RWPE1 (cell line): Measurements from ENCODE around the gene ADCY7.
"Not testable (repeated sequence)": the region's sequence is repeated elsewhere in the genome, so short reads cannot be mapped to it uniquely, and the experiment has no call there.

Experiments
- CTCF ChIA-PET: fragments of 350-600 bp; sonication (Branson Sonifier 250); formaldehyde crosslinking; extraction: SDS; loops from one replicate; lab custom pipeline; 2021; lab: Yijun Ruan, JAX
- POLR2A ChIA-PET: fragments of 400-600 bp; formaldehyde crosslinking; extraction: SDS; loops from one replicate; lab custom pipeline; 2020; ENCODE audit warnings: antibody characterized with exemption; ENCODE audit not compliant: low non-redundant PET; lab: Yijun Ruan, JAX
- DNase-seq: peaks from one replicate; pipeline ENCODE4 v3.0.0; 2012; ENCODE audit warnings: low spot score
- H3K27ac ChIP-seq: fragments of 450-650 bp; 2 replicates; pipeline ENCODE4 v1.5.1; 2017
- CTCF ChIP-seq: fragments of 450-650 bp; conservative IDR thresholded peaks from 2 replicates; pipeline ENCODE4 v1.5.1; 2017; ENCODE audit warnings: low read depth, mild to moderate bottlenecking

The ADCY7 gene

DNA sequence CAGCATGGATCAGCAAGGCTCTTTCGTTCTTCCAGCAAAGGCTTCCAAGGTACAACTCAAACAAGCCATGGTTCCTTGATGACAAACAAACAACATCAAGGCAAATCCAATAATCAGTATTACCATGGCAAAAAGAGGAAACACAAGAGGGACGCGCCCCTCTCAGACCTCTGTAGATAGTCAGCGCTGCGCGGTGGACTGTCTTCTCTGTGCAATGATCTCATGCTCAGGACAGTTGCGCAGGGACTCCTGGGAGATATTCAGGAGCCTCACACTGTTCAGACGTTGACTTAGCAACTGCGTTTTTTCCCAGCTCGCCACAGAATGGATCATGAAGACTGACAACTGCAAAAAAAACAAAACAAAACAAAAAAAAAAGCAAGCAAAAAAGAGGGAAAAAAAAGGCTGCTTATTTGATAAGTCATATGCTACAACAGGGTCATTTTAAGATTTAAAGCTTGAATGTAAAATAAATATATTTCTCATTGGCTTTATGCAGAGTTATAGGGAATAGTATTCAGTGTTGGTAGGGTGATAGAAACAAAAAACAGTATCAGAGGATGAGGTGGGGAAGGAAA lies 37.1 kb upstream of the ADCY7 start:
- no peak for DNase-seq
- ChIA-PET POLR2A (no interaction called here), CTCF (interaction anchor here (0.7 kb wide), 1 partner anchor 318 kb away, joined by 3 read pairs; no protein-coding TSS in a partner anchor)
- TF ChIP-seq CTCF, result no peak
- no peak overlapping the region for H3K27ac ChIP-seq

DNA sequence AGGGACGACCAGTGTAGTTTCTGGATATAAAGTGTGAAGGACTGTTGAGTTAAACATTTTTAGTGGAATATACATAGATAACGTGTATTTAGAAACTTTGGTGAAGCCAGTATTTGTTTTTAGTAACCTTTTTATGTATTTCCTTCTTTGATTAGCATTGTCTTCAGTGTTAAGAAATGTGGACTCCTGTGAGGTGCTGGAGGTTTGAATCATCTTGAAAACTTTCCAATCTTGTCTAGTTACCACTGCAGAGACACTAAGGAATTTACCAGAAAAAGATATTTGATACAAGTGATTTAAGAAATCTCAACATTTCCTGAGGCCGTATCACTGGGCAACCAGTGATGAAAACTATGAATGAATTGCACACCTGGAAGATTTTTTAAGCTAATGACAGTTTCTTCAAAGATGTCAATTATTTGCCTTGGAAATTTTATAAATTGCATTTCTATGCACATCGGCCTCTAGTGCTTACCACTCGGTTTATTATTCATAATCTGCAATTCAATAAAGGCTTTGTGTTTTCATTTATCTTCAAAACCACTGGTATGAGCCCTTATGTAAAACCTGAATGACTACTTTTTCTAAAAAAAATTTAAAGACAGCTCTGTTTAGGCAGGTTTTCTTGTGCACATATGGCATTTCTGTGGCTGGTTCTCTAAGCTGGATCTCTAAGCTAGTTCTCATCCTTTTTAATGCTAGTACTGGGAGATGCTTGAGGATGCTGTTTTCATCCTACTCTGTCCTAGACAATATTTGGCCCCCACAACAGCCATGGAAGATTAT lies 31.4 kb upstream of the ADCY7 start:
- no peak overlapping the region for H3K27ac ChIP-seq
- ChIA-PET POLR2A (no interaction called here), CTCF (interaction anchor here (0.7 kb wide), 1 partner anchor 214 kb away, joined by 4 read pairs; no protein-coding TSS in a partner anchor)
- DNase-seq, result no peak
- TF ChIP-seq CTCF, result no peak

- no peak for DNase-seq
- ChIA-PET POLR2A (no interaction called here), CTCF (interaction anchor here (0.7 kb wide), 1 partner anchor 215 kb away, joined by 4 read pairs; no protein-coding TSS in a partner anchor)
- H3K27ac ChIP-seq, result peak overlapping the region; percentile 58
- TF ChIP-seq CTCF, result no peak
Measured at GRCh38 chr16:50235581-50235980, 30.8 kb upstream of the ADCY7 start.

- ChIA-PET CTCF (interaction anchor here (1.0 kb wide), 1 partner anchor 25 kb away, joined by 3 read pairs; no protein-coding TSS in a partner anchor), POLR2A (no interaction called here)
- DNase-seq, result no peak
- no peak for TF ChIP-seq CTCF
- H3K27ac ChIP-seq, result no peak overlapping the region
Measured at GRCh38 chr16:50238314-50238713, 28.0 kb upstream of the ADCY7 start.

DNA sequence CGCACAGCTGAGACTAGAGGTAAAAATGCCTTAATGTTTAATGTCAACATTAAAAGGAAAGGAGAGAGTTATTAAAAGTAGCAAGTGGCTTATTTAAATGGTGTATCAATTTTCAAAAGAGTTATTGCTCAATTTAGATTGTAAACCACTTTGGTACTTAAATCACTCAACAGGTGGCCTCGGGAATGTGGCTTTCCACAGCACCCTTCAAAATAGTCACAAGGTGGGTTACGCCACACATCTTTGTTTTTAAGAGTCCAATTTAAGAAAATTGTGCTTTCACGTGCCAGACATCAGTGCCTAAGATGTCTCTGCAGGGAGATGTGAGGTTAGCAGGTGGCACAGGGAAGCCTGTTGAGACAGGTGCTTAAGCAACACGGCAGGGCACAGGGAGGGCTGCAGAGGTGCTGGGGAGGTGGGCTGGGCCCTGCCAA lies 27.5 kb upstream of the ADCY7 start:
- CTCF ChIA-PET, result interaction anchor here (0.8 kb wide), 1 partner anchor 147 kb away, joined by 4 read pairs; no protein-coding TSS in a partner anchor
- POLR2A ChIA-PET, result no interaction called here
- no peak for TF ChIP-seq CTCF

DNA sequence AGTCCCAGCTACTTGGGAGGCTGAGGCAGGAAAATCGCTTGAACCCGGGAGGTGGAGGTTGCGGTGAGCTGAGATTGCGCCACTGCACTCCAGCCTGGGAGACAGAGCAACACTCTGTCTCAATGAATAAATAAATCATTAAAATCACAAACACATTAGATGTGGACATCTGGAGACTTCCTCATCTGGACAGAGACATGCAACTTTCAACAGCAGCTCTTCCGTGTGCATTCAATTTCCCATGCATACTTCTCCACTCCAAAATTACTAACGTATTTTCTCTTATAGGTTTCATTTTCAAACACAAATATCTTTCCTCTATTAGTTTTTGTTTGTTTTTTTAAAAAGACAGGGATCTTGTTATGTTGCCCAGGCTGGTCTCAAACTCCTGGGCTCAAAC lies 23.3 kb upstream of the ADCY7 start:
- POLR2A ChIA-PET, H3K27ac ChIP-seq, DNase-seq: not testable (repeated sequence)
- CTCF ChIA-PET, result interaction anchor here (0.5 to 0.8 kb wide), 3 partner anchors 10 to 351 kb away, joined by 3 to 7 read pairs (median 6); no protein-coding TSS in a partner anchor

More for the DNA sequence above, 27.5 kb upstream of the ADCY7 start:
- no peak overlapping the region for H3K27ac ChIP-seq
- no peak for DNase-seq
